GM21528 (cell line): ENCODE results near the gene IKBIP.
A peak's percentile ranks its signal among the peaks of the same experiment; 100 is the strongest.
"Not testable (repeated sequence)": the region's sequence is repeated elsewhere in the genome, so short reads cannot be mapped to it uniquely, and the experiment has no call there.

Source experiments
- ATAC-seq: cut with Tn5 transposase; IDR thresholded peaks from one replicate; pipeline ENCODE4 v1.9.1; 2021; ENCODE audit warnings: mild to moderate bottlenecking, moderate library complexity; ENCODE audit not compliant: unreplicated experiment, low FRiP score

IKBIP gene, protein sequence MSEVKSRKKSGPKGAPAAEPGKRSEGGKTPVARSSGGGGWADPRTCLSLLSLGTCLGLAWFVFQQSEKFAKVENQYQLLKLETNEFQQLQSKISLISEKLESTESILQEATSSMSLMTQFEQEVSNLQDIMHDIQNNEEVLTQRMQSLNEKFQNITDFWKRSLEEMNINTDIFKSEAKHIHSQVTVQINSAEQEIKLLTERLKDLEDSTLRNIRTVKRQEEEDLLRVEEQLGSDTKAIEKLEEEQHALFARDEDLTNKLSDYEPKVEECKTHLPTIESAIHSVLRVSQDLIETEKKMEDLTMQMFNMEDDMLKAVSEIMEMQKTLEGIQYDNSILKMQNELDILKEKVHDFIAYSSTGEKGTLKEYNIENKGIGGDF

DNA sequence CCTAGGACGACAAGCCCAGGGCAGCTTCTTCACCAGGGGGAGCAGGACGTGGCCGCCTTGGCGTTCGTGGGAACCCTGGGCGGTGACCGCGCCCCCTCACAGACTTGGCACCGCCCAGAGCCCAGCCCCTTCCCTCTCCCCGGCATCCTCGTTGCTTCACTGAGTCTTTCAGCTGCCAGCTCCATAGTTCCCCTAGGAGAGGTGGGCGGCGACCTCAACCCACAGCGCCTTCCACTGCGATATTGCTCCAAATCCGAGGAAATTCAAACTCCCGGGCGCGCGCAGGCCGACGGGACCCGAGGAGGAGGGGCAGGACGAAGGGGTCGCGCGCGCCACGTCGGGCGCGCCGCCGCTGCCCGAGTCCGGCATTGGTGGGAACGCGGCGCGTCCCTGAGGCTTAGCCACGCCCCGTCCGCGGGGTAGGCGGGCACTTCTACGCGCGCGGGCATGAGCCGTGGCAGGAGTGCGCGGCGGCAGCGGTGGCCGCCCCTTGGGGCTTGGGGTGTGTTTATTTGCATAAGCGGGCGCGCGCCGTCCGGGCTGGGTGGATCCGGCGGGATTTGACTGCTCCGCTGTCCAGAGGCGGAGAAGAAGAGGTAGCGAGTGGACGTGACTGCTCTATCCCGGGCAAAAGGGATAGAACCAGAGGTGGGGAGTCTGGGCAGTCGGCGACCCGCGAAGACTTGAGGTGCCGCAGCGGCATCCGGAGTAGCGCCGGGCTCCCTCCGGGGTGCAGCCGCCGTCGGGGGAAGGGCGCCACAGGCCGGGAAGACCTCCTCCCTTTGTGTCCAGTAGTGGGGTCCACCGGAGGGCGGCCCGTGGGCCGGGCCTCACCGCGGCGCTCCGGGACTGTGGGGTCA lies at the start of gene IKBIP, which contains the start of gene APAF1:
Gene IKBIP (minus strand): TSS at position 77 of the 860 bp plus-strand sequence. CDS start 87 bp downstream, outside the sequence.
Gene APAF1 (plus strand): TSS at position 579 of the 860 bp plus-strand sequence. CDS start 3,070 bp downstream, outside the sequence.
- ATAC-seq: peak; percentile 89

DNA sequence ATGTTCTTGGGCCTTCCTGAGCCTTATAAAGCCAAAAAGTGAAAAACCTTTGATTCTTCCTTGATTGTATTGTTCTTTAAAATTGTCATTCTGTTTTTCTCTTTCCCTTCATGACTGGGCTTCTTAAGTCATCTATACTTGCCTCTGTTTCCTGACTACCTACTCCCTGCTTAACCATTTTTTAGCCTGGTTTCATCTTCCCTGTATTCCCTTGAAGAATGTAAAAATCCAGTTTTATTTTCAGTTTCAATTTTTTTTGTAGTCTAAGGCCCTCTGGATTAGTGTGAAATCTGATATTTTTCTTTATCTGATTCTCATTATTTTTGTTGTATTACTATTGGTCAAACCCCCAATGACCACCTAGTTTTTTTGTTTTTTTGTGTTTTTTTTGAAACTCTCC lies 46.8 kb upstream of the IKBIP start:
- ATAC-seq: no peak

DNA sequence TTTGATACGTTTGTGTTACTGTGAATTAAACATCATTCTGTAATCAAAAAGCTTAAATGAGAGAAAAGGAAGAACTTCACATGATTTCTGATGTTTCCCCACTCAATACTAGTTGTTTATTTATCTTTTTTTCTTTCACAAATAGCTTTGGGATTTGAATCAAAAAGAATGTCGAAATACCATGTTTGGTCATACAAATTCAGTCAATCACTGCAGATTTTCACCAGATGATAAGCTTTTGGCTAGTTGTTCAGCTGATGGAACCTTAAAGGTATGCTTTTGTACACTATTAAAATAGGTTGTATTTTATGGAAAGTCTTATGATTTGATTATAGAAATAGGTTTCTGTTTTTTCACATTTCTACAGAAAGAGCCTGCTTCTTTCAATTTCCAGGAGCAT lies 42.0 kb upstream of the IKBIP start:
- no peak for ATAC-seq

DNA sequence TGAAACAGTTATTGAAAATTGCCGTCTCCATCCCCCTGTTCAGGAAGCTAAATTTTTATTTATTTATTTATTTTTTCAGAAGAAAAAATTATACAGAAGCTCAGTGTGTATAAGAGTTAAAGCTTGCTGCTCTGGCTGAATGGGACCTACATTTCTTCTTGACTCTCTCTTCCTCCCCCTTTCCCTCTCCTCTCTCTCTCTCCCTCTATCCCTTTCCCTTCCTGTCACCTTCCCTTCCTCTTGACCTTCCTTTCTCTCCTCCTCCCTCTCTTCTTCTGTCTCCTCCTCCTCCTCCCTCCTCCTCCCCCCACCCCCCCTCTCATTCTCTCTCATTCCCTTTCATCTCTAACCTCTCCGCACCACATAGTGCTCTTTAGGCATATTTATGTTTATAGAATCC lies 39.6 kb upstream of the IKBIP start:
- ATAC-seq: no peak

DNA sequence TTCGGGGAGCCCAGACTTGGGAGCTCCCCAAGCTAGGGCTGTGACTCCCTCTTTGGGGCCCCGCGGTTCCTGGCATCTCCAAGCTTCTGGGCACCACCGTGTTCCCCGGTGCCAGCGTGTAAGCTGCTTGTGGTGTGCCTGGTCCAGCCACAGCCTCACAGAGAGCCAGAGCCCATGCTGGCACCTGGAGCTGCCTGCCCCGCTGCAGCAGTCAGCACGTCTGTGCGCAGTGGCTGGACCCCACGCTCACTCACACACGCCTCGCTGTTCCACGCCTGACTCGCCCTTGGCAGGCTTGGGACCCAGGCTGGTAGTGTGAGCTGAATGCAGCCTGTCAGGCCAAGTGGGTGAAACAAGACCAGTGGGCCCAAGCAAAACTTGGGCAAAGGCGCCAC lies 35.0 kb upstream of the IKBIP start:
- ATAC-seq: no peak

DNA sequence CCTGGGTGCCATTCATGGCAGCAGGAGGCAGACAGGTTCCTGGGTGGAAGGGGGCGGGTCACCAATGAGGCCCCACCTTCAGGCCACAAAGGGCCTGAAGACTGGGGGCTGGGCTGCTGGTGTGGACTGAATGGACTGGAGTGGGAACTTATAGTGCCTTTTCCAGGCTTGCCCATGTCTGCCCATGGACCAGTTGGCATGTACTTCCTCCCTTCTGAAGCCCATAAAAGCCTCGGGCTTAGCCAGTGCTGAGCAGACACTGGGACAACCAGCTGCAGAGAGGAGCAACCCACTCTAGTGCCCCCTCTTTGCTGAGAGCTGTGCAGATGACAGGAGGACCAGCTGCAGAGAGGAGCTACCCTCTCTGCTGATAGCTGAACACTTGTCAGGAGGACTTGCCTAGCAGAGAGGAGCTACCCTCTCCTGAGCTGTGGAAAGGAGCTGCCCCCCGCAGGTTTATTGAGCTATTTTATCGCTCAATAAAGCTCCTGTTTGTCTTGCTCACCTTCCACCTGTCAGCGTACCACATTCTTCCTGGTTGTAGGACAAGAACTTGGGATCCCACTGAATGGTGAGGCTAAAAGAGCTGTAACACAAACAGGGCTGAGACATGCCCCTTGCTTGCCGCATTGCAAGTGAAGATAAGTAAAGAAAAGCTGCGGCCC lies 34.5 kb upstream of the IKBIP start:
- ATAC-seq: no peak

DNA sequence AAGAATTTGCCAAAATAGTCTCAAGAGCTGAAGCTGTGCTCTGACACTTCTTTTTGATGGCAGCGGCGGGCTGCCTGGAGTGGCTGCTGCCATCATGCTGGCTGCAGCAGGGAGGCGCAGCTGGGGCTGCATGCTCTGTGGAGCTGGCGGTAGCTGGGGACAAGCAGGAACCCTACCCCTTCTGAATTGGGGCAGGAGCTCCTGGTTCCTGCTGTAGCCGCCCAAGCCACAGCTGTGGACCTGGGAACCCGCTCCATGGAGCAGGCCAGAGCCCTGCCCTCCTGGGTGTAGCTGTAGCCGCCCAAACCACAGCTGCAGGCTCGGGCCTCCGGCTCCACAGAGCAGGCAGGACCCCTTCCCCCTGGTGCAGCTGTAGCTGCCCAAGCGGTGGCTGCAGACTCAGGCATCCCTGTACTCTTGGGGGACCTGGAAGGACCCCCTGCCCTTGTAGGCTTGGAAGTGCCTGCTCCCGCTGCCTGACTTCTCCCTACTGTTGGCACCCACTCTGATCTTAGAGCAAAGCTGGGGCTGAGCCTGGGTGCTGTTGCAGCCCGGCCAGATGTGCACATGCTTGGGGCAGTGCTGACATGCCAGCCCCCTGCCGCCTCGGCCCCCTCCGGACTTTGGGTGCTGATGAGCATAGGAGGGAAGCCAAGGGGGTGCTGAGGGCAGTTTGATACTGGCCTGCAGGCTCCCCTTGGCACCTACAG lies 33.8 kb upstream of the IKBIP start:
- ATAC-seq: no peak

DNA sequence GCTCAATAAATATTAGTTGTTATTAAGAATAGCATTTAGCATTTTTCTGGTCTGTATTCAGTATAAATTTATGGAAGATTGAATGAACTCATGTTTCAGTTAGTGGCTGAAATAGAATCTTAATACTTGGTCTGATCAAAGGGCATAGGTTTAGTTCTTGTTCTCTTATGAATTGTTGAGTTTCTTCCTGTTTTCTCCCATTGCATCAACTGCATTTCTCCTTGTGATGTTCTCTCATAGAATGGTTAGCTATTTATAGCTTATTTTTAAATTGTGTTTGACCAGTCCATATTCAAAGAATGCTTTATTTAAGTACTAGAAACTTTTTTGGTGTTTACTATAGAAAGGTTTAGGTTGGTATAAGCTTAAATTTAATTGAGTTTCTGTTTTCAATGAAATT lies 30.3 kb upstream of the IKBIP start:
- ATAC-seq: no peak

DNA sequence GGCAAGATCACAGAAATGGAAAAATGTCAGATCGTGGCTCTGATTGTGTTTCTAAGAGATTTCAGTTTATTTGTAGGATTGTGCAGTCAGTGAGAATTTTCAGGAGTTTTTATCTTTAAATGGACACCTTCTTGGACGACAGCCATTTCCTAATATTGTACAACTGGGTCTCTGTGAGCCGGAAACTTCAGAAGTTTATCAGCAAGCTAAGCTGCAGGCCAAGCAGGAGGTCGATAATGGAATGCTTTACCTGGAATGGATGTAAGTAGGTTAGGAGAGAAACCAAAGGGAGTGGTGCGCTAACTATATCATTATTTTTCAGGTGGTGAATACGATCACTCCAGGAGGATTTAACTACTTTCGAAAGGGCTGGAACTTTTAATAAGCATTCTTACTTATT lies 26.9 kb upstream of the IKBIP start:
- no peak for ATAC-seq

DNA sequence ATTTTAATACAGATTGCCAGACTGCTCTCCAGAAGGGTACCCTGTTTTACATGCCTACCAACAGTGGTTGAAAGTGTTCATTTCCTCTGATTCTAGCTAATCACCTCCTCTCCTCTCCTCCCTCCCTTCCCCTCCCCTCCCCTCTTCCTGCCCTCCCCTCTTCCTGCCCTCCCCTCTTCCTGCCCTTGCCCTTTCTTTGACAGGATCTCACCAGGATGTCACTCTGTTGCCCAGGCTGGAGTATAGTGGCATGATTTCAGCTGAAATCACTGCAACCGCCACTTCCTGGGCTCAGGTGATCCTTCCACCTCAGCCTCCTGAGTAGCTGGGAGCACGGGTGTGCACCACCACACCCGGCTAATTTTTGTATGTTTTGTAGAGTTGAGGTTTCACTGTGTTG lies 25.2 kb upstream of the IKBIP start:
- ATAC-seq: no peak

DNA sequence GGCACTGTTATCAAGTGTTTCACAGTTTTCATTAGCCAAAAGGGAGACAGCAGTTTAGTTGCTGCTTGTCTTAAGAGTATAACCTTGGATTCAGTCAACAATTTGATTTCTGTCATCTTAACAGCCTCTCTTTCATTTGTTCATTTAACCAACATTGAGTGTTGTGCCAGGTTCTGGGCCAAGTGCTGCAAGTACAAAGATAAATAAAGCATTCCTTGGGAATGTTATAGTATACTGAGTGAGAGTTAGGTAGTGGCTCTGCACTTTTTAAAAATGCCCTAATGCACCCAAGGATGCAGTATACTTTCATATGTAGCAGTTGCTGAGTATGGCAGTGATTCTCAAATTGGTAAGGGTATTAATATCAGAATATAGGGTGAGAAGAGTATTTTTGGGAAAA lies 15.9 kb upstream of the IKBIP start:
- no peak for ATAC-seq

DNA sequence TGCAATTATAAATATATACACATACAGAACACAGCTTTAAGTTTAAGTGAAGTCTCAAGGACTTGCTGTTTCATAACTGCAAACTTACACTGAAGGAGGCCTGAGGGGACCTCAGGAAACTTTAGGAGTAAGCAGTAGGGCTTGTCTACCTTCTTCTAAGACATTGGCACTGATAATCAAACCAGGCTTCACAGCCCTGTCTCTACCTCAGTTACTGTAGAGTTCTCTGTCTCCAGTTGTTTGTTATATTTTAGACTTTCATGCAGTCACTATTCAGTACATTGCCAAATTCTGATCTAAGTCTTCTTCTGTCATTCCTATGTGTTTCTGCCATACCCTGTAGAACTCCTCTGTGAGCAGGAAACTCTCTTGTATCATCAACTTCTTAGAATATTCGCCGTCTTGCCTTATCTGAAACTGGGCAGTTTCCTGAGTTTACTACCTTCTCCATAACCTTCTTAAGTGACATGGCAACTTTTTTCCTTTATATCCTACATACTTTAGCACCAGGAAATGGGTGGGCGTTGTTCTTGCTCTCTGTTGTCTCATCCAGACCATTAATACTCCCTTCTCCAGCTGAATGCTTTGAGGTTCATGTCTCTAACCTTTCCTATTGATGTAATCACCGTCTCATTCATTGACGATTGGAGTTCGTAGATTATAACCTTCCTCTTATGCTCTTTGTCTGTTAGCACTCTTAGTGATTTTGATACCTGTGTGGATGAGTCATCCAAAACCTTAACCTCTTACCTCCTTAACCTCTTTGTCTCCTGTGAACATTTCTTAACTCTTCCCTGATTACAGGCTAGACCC lies 11.9 kb upstream of the IKBIP start:
- ATAC-seq: no peak

DNA sequence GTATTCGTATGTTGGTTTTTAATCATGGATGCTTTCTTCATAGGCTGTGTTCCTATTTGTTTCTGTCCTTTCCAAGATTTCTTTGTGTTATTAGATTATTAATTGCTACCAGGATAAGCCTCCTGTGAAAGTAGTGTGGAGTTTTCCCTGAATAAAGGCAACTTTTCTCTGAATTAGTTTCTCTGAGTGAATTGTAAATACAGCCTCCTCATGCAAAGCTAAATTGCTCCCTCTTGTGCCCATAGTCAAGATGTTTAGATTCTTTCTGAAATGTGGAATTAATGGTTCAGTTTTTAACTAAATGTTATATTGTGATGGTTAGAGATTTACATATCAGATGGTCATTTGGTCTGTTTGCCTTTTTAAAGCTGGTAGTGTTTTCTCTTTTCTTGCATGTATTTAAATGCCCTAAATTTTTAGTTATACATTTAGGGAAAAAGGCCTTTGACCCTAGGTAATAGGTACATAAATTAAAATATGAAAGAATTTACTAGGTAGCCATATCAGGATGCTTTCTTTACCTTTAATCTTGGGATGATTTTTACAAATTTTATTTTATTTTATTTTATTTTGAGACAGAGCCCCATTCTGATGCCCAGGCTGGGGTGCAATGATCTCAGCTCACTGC lies 9.4 kb upstream of the IKBIP start:
- ATAC-seq: no peak

DNA sequence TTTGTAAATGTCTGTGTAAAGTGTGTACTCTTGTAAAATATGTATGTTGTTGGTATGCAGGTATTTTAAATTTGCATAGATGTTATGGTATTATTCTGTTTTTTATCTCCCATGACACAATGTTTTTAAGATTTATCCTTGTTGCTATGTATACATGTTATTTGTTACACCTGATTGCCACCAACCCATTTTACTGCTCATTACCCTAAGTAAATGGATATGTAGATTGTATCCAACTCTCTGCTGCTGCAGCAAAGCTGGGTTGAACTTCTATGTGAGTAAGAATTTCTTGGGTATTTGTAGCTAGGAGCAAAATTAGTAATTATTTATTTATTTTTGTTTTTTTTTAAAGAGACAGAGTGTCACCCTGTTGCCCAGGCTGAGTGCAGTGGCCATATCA lies 6.7 kb upstream of the IKBIP start:
- ATAC-seq: no peak

DNA sequence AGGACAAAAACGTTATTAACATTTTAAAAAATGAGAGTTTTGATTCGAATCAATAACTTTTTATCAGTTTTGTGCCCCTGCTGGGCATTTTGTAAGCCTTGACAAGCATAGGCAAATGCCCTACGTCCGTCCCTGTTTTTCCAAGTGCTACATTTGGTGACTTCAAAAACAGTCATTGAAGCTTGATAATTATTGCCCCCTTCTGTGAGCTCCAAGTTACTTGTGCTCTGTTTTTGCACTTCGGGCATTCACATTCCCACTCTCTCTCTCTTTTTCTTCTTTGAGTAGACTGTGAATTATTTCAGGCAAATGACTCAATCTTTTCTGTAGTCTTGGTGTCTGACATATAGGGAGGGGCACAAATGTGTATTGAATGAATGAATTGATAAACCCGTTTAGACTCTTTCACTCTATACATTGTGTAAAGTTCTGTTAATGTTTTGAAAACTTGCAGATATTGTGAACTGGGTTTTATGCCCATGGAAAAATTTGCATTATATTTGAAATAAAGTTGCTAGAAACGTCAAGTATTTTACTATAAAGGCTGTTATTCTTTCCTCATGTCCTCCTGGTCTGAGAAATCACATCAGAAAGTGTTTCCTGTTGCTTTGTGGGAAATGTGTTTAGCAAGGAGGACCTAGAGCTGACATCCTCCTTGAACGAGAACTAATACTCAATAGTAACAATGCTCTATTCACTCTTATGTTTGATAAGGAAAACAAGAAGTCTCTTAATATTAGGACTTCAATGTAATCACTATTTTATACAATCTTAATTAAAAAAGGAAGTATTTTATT lies 1.9 kb upstream of the IKBIP start:
- no peak for ATAC-seq

DNA sequence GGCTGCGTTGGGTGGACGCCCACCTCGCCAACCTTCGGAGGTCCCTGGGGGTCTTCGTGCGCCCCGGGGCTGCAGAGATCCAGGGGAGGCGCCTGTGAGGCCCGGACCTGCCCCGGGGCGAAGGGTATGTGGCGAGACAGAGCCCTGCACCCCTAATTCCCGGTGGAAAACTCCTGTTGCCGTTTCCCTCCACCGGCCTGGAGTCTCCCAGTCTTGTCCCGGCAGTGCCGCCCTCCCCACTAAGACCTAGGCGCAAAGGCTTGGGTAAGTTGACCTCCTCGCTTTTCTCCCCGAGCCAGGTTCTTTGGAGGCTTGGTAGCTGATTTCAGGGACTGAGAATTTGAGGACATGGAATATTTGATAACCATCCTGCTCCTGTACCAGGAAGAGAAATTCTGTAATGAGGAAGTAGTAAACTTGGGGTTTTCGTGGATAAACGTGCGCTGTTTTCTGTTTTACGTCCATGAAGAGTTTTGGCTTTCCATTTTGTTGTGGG lies 1.0 kb upstream of the IKBIP start:
- peak; percentile 9 for ATAC-seq

DNA sequence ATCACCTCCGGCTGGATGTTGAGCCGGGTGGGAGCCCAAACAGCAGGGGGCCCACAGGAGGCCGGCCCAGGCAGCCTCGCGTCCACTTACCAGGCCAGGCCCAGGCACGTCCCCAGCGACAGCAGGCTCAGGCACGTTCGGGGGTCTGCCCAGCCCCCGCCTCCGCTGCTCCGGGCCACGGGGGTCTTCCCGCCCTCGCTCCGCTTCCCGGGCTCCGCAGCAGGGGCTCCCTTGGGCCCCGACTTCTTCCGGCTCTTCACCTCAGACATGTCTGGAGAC lies 216 bp downstream of the IKBIP start:
- peak; percentile 32 for ATAC-seq

DNA sequence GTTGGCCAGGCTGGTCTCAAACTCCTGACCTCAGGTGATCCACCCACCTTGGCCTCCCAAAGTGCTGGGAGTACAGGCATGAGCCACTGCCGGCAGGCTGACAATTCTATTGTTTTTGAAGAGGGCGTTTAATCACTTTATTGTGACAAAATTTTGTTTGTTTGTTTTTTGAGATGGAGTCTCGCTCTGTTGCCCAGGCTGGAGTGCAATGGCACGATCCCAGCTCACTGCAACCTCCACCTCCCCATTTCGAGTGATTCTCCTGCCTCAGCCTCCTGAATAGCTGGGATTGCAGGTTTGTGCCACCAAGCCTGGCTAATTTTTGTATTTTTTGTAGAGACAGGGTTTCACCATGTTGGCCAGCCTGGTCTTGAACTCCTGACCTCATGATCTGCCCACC lies 1.8 kb downstream of the IKBIP start:
- ATAC-seq: not testable (repeated sequence)
